Measurements from ENCODE around the gene PEBP1. TPM values are rescaled to one million over a fixed set of nuclear protein-coding genes. Genes with fewer than 3 reads are reported as not detected.

PEBP1 gene
- total RNA-seq, 2 donors from 2014 or later, result 538 to 621 TPM

- intact Hi-C loops (cut with DNase I), result no loop called here
- 91% methylated on average over 10 of the region's 10 CpGs for WGBS
- no peak overlapping the region for H3K27ac ChIP-seq
Measured at GRCh38 chr12:118119449-118119879, 16.5 kb upstream of the PEBP1 start.

GRCh38 chr12:118120579-118121363, 15.2 kb upstream of the PEBP1 start:
- H3K4me1 ChIP-seq (replicated peaks), result no peaks in the 10 kb centered on the region
- H3K27me3 ChIP-seq (replicated peaks; ENCODE audit: insufficient read depth), result no peaks in the 10 kb centered on the region
- H3K9me3 ChIP-seq, result no peaks in the 10 kb centered on the region
- H3K27ac ChIP-seq, result peak overlapping the region; percentile 32 to 61
- TF ChIP-seq POLR2A (IDR thresholded peaks at IDR 0.05) (no peak), POLR2AphosphoS5 (IDR thresholded peaks at IDR 0.05) (peak; percentile 9)
- TF ChIP-seq, protein P1, sequence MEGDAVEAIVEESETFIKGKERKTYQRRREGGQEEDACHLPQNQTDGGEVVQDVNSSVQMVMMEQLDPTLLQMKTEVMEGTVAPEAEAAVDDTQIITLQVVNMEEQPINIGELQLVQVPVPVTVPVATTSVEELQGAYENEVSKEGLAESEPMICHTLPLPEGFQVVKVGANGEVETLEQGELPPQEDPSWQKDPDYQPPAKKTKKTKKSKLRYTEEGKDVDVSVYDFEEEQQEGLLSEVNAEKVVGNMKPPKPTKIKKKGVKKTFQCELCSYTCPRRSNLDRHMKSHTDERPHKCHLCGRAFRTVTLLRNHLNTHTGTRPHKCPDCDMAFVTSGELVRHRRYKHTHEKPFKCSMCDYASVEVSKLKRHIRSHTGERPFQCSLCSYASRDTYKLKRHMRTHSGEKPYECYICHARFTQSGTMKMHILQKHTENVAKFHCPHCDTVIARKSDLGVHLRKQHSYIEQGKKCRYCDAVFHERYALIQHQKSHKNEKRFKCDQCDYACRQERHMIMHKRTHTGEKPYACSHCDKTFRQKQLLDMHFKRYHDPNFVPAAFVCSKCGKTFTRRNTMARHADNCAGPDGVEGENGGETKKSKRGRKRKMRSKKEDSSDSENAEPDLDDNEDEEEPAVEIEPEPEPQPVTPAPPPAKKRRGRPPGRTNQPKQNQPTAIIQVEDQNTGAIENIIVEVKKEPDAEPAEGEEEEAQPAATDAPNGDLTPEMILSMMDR (IDR thresholded peaks at IDR 0.05), result peak; percentile 32 to 79 (median 53)
- no peaks in the 10 kb centered on the region for H3K36me3 ChIP-seq
- 25% methylated on average over 8 of the region's 8 CpGs for WGBS
- intact Hi-C loops (cut with DNase I), result no loop called here
- DNase-seq (ENCODE audit: low spot score), result peak; percentile 66
- no peak overlapping the region for H3K4me3 ChIP-seq

More at GRCh38 chr12:118119449-118119879, 16.5 kb upstream of the PEBP1 start:
- no peaks in the 10 kb centered on the region for H3K4me1 ChIP-seq (replicated peaks)
- no peaks in the 10 kb centered on the region for H3K27me3 ChIP-seq (replicated peaks; ENCODE audit: insufficient read depth)
- no peak for TF ChIP-seq POLR2A (IDR thresholded peaks at IDR 0.05)
- H3K4me3 ChIP-seq, result no peak overlapping the region
- DNase-seq (ENCODE audit: low spot score), result no peak
- no peaks in the 10 kb centered on the region for H3K9me3 ChIP-seq
- H3K36me3 ChIP-seq, result no peaks in the 10 kb centered on the region

DNA sequence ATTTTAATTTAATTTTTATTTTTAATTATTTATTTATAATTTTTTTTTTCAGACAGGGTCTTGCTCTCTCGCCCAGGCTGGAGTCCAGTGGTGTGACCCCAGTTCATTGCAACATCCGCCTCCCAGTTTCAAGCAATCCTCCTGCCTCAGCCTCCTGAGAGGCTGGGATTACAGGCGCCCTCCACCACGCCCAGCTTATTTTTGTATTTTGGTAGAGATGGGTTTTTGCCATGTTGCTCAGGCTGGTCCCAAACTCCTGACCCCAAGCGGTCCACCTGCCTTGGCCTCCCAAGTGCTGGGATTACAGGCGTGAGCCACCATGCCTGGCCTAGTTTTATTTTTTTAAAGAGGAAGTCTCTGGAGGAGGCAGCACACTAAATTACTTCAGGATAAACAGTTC, 13.7 kb upstream of the PEBP1 start:
- H3K4me1 ChIP-seq (replicated peaks), result no peaks in the 10 kb centered on the region
- intact Hi-C loops (cut with DNase I), result no loop called here
- TF ChIP-seq POLR2AphosphoS5 (IDR thresholded peaks at IDR 0.05) (no peak), POLR2A (IDR thresholded peaks at IDR 0.05) (no peak)
- TF ChIP-seq, protein P1 (IDR thresholded peaks at IDR 0.05), result no peak
- no peaks in the 10 kb centered on the region for H3K9me3 ChIP-seq
- no peak overlapping the region for H3K27ac ChIP-seq
- no peak overlapping the region for H3K4me3 ChIP-seq
- H3K36me3 ChIP-seq, result no peaks in the 10 kb centered on the region
- 97% methylated on average over 6 of the region's 6 CpGs for WGBS
- no peak for DNase-seq (ENCODE audit: low spot score)
- no peaks in the 10 kb centered on the region for H3K27me3 ChIP-seq (replicated peaks; ENCODE audit: insufficient read depth)

- intact Hi-C loops (cut with DNase I), result no loop called here
Measured at GRCh38 chr12:118124333-118124874, 11.5 kb upstream of the PEBP1 start.

GRCh38 chr12:118125743-118126118, 10.2 kb upstream of the PEBP1 start:
- no peak overlapping the region for H3K27ac ChIP-seq
- no peaks in the 10 kb centered on the region for H3K9me3 ChIP-seq
- H3K4me1 ChIP-seq (replicated peaks), result no peaks in the 10 kb centered on the region
- H3K36me3 ChIP-seq, result no peaks in the 10 kb centered on the region
- TF ChIP-seq POLR2A (IDR thresholded peaks at IDR 0.05) (no peak), POLR2AphosphoS5 (IDR thresholded peaks at IDR 0.05) (no peak)
- TF ChIP-seq, protein P1 (IDR thresholded peaks at IDR 0.05), result no peak
- DNase-seq (ENCODE audit: low spot score), result no peak
- intact Hi-C loops (cut with DNase I), result no loop called here
- no peaks in the 10 kb centered on the region for H3K27me3 ChIP-seq (replicated peaks; ENCODE audit: insufficient read depth)
- WGBS, result 94% methylated on average over 4 of the region's 4 CpGs
- no peak overlapping the region for H3K4me3 ChIP-seq

More at GRCh38 chr12:118124333-118124874, 11.5 kb upstream of the PEBP1 start:
- TF ChIP-seq, protein P1 (IDR thresholded peaks at IDR 0.05), result no peak
- TF ChIP-seq POLR2AphosphoS5 (IDR thresholded peaks at IDR 0.05) (no peak), POLR2A (IDR thresholded peaks at IDR 0.05) (no peak)
- H3K4me1 ChIP-seq (replicated peaks), result no peaks in the 10 kb centered on the region
- no peaks in the 10 kb centered on the region for H3K27me3 ChIP-seq (replicated peaks; ENCODE audit: insufficient read depth)
- H3K27ac ChIP-seq, result no peak overlapping the region
- 95% methylated on average over 5 of the region's 5 CpGs for WGBS
- no peaks in the 10 kb centered on the region for H3K9me3 ChIP-seq
- no peaks in the 10 kb centered on the region for H3K36me3 ChIP-seq
- no peak overlapping the region for H3K4me3 ChIP-seq
- no peak for DNase-seq (ENCODE audit: low spot score)

Measured in prostate gland (tissue), 2 donors.